Measurements from ENCODE around the gene IWS1. TPM values are rescaled to one million over a fixed set of nuclear protein-coding genes. Genes with fewer than 3 reads are reported as not detected.

Gene IWS1
- total and polyA plus RNA-seq, 10 of the 15 experiments (the other 5 are each of a cell fraction or from before 2014, with no cell fraction given) = 21.9 to 68.9 (median 45.8) TPM

Small RNAs within 50 kb of the gene (small RNA-seq; reads per million reads assigned to genes)
- gene RNU4-48P = not detected

Other genes with a start within 250 kb of the IWS1 start
- 27.4 and 28.6 TPM in 2 replicates for gene ERCC3, start 232.3 kb downstream of the IWS1 start, total RNA-seq (2014; rRNA removed)
- 41.2 and 41.9 TPM in 2 replicates for gene ERCC3, start 232.3 kb downstream of the IWS1 start, total RNA-seq (2014; rRNA removed; fragmentation: Illumina TruSeq; extraction: Trizol)
- 40.4 TPM in 2 replicates for gene ERCC3, start 232.3 kb downstream of the IWS1 start, total RNA-seq (2021)
- 60.8 and 64.8 TPM in 2 replicates for gene ERCC3, start 232.3 kb downstream of the IWS1 start, polyA plus RNA-seq (2011; rRNA removed)
- gene ERCC3, start 232.3 kb downstream of the IWS1 start, polyA plus RNA-seq (2014; fragmentation: Illumina TruSeq; extraction: Trizol) = 53.9 and 61.6 TPM in 2 replicates
- gene ERCC3, start 232.3 kb downstream of the IWS1 start, polyA plus RNA-seq (2014; fragmentation: Nextera tagmentation; extraction: Ambion mirVana) = 10 to 100 TPM; 17.1 to 23.9 TPM
- gene ERCC3, start 232.3 kb downstream of the IWS1 start, polyA plus RNA-seq (2014; rRNA removed) = 43.5 and 43.6 TPM in 2 replicates
- 10 to 100 TPM; 52.5 to 54.8 TPM for gene ERCC3, start 232.3 kb downstream of the IWS1 start, polyA plus RNA-seq (2016; fragmentation: Nextera tagmentation; extraction: Ambion mirVana)
- gene MAP3K2, start 138.5 kb downstream of the IWS1 start, total RNA-seq (2014; rRNA removed) = 24.1 and 25.1 TPM in 2 replicates
- 15.7 and 17.7 TPM in 2 replicates for gene MAP3K2, start 138.5 kb downstream of the IWS1 start, total RNA-seq (2014; rRNA removed; fragmentation: Illumina TruSeq; extraction: Trizol)
- 35.9 and 39.6 TPM in 2 replicates for gene MAP3K2, start 138.5 kb downstream of the IWS1 start, total RNA-seq (2021)
- 18.1 and 22.4 TPM in 2 replicates for gene MAP3K2, start 138.5 kb downstream of the IWS1 start, polyA plus RNA-seq (2011; rRNA removed)
- gene MAP3K2, start 138.5 kb downstream of the IWS1 start, polyA plus RNA-seq (2014; fragmentation: Illumina TruSeq; extraction: Trizol) = 14.5 and 16.5 TPM in 2 replicates
- 1 to 10 TPM; 2.7 to 6.4 TPM for gene MAP3K2, start 138.5 kb downstream of the IWS1 start, polyA plus RNA-seq (2014; fragmentation: Nextera tagmentation; extraction: Ambion mirVana)
- 10.9 and 12.8 TPM in 2 replicates for gene MAP3K2, start 138.5 kb downstream of the IWS1 start, polyA plus RNA-seq (2014; rRNA removed)
- gene MAP3K2, start 138.5 kb downstream of the IWS1 start, polyA plus RNA-seq (2016; fragmentation: Nextera tagmentation; extraction: Ambion mirVana) = 10 to 100 TPM in 1 of 2 experiments, 1 to 10 TPM in 1; 4.9 to 26.3 TPM
- not detected in 2 replicates for gene PROC, start 108.1 kb downstream of the IWS1 start, total RNA-seq (2014; rRNA removed)
- not detected in 2 replicates for gene PROC, start 108.1 kb downstream of the IWS1 start, total RNA-seq (2014; rRNA removed; fragmentation: Illumina TruSeq; extraction: Trizol)
- not detected in 2 replicates for gene PROC, start 108.1 kb downstream of the IWS1 start, total RNA-seq (2021)
- not detected in 2 replicates for gene PROC, start 108.1 kb downstream of the IWS1 start, polyA plus RNA-seq (2011; rRNA removed)
- gene PROC, start 108.1 kb downstream of the IWS1 start, polyA plus RNA-seq (2014; fragmentation: Illumina TruSeq; extraction: Trizol) = not detected in 2 replicates
- gene PROC, start 108.1 kb downstream of the IWS1 start, polyA plus RNA-seq (2014; fragmentation: Nextera tagmentation; extraction: Ambion mirVana) = not detected
- gene PROC, start 108.1 kb downstream of the IWS1 start, polyA plus RNA-seq (2014; rRNA removed) = not detected in 2 replicates
- gene PROC, start 108.1 kb downstream of the IWS1 start, polyA plus RNA-seq (2016; fragmentation: Nextera tagmentation; extraction: Ambion mirVana) = not detected
- 1.6 and 2.9 TPM in 2 replicates for gene MYO7B, start 9.2 kb upstream of the IWS1 start, total RNA-seq (2014; rRNA removed)
- gene MYO7B, start 9.2 kb upstream of the IWS1 start, total RNA-seq (2014; rRNA removed; fragmentation: Illumina TruSeq; extraction: Trizol) = 1.6 and 2.2 TPM in 2 replicates
- gene MYO7B, start 9.2 kb upstream of the IWS1 start, total RNA-seq (2021) = 2.2 and 4.8 TPM in 2 replicates
- gene MYO7B, start 9.2 kb upstream of the IWS1 start, polyA plus RNA-seq (2011; rRNA removed) = 0.09 and 0.23 TPM in 2 replicates
- gene MYO7B, start 9.2 kb upstream of the IWS1 start, polyA plus RNA-seq (2014; fragmentation: Illumina TruSeq; extraction: Trizol) = 0.51 and 1.4 TPM in 2 replicates
- gene MYO7B, start 9.2 kb upstream of the IWS1 start, polyA plus RNA-seq (2014; fragmentation: Nextera tagmentation; extraction: Ambion mirVana) = under 1 TPM; 0.08 to 0.18 TPM
- gene MYO7B, start 9.2 kb upstream of the IWS1 start, polyA plus RNA-seq (2014; rRNA removed) = 1.9 and 2.3 TPM in 2 replicates
- under 1 TPM; 0.67 to 0.92 TPM for gene MYO7B, start 9.2 kb upstream of the IWS1 start, polyA plus RNA-seq (2016; fragmentation: Nextera tagmentation; extraction: Ambion mirVana)
- gene GPR17, start 119.7 kb upstream of the IWS1 start, total RNA-seq (2014; rRNA removed) = not detected in 2 replicates
- gene GPR17, start 119.7 kb upstream of the IWS1 start, total RNA-seq (2014; rRNA removed; fragmentation: Illumina TruSeq; extraction: Trizol) = not detected in 2 replicates
- not detected in 2 replicates for gene GPR17, start 119.7 kb upstream of the IWS1 start, total RNA-seq (2021)
- gene GPR17, start 119.7 kb upstream of the IWS1 start, polyA plus RNA-seq (2011; rRNA removed) = not detected in 2 replicates
- gene GPR17, start 119.7 kb upstream of the IWS1 start, polyA plus RNA-seq (2014; fragmentation: Illumina TruSeq; extraction: Trizol) = not detected in 2 replicates
- not detected for gene GPR17, start 119.7 kb upstream of the IWS1 start, polyA plus RNA-seq (2014; fragmentation: Nextera tagmentation; extraction: Ambion mirVana)
- not detected in 2 replicates for gene GPR17, start 119.7 kb upstream of the IWS1 start, polyA plus RNA-seq (2014; rRNA removed)
- not detected for gene GPR17, start 119.7 kb upstream of the IWS1 start, polyA plus RNA-seq (2016; fragmentation: Nextera tagmentation; extraction: Ambion mirVana)
- gene LIMS2, start 149.0 kb upstream of the IWS1 start, total RNA-seq (2014; rRNA removed) = 0.06 and 0.11 TPM in 2 replicates
- 0.13 TPM in 1 of 2 replicates, not detected in the other for gene LIMS2, start 149.0 kb upstream of the IWS1 start, total RNA-seq (2014; rRNA removed; fragmentation: Illumina TruSeq; extraction: Trizol)
- 0.51 and 0.74 TPM in 2 replicates for gene LIMS2, start 149.0 kb upstream of the IWS1 start, total RNA-seq (2021)
- gene LIMS2, start 149.0 kb upstream of the IWS1 start, polyA plus RNA-seq (2011; rRNA removed) = not detected in 2 replicates
- 0.19 TPM in 1 of 2 replicates, not detected in the other for gene LIMS2, start 149.0 kb upstream of the IWS1 start, polyA plus RNA-seq (2014; fragmentation: Illumina TruSeq; extraction: Trizol)
- under 1 TPM in 1 of 2 experiments, not detected in 1; 0.07 TPM for gene LIMS2, start 149.0 kb upstream of the IWS1 start, polyA plus RNA-seq (2014; fragmentation: Nextera tagmentation; extraction: Ambion mirVana)
- gene LIMS2, start 149.0 kb upstream of the IWS1 start, polyA plus RNA-seq (2014; rRNA removed) = 0.58 and 0.81 TPM in 2 replicates
- under 1 TPM; 0.14 to 0.19 TPM for gene LIMS2, start 149.0 kb upstream of the IWS1 start, polyA plus RNA-seq (2016; fragmentation: Nextera tagmentation; extraction: Ambion mirVana)
- 8.4 and 9.3 TPM in 2 replicates for gene SFT2D3, start 175.0 kb upstream of the IWS1 start, total RNA-seq (2014; rRNA removed)
- 5.4 and 5.5 TPM in 2 replicates for gene SFT2D3, start 175.0 kb upstream of the IWS1 start, total RNA-seq (2014; rRNA removed; fragmentation: Illumina TruSeq; extraction: Trizol)
- gene SFT2D3, start 175.0 kb upstream of the IWS1 start, total RNA-seq (2021) = 6.2 and 6.5 TPM in 2 replicates
- 4.2 and 5.9 TPM in 2 replicates for gene SFT2D3, start 175.0 kb upstream of the IWS1 start, polyA plus RNA-seq (2011; rRNA removed)
- gene SFT2D3, start 175.0 kb upstream of the IWS1 start, polyA plus RNA-seq (2014; fragmentation: Illumina TruSeq; extraction: Trizol) = 6.6 and 7.4 TPM in 2 replicates
- gene SFT2D3, start 175.0 kb upstream of the IWS1 start, polyA plus RNA-seq (2014; fragmentation: Nextera tagmentation; extraction: Ambion mirVana) = not detected
- gene SFT2D3, start 175.0 kb upstream of the IWS1 start, polyA plus RNA-seq (2014; rRNA removed) = 6.6 and 6.8 TPM in 2 replicates
- gene SFT2D3, start 175.0 kb upstream of the IWS1 start, polyA plus RNA-seq (2016; fragmentation: Nextera tagmentation; extraction: Ambion mirVana) = not detected

All from GM12878 (cell line).